Lower leg skin (tissue), 3 donors: ENCODE results near the gene CTXND1.

Experiments
- POLR2A ChIP-seq, 2 donors: fragments of 450-650 bp; IDR thresholded peaks; one replicate each; pipeline ENCODE4 v1.6.1; 2016 to 2017; ENCODE audit warnings: antibody characterized with exemption in 2 of 2, mild to moderate bottlenecking in 1 of 2, moderate library complexity in 1 of 2
- TF ChIP-seq, protein P1 (sequence below), 3 donors: fragments of 450-650 bp; IDR thresholded peaks; one replicate each; pipeline ENCODE4 v1.5.1; 2016; ENCODE audit warnings: antibody characterized with exemption in 3 of 3, mild to moderate bottlenecking in 3 of 3, moderate library complexity in 2 of 3

DNA sequence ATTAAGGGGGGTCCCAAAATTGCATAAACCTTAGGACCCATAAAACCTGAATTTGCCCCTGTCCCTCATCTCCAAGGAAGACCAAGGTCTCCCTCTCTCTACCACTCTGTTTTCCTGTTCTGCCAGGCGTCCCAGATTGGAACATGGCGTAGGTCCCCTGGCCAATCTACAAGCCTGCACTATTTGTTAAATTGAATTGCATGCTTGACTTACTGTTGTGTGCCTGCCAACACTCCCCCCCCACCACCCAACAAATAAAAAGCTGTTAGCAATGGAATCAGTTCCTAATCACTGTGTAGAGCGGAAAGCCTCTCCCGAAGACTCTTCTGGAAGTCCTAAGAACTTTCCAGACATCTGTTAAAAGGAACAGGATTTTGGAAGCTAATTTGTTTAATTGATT lies 11.7 kb downstream of the CTXND1 start:
- TF ChIP-seq, protein P1, sequence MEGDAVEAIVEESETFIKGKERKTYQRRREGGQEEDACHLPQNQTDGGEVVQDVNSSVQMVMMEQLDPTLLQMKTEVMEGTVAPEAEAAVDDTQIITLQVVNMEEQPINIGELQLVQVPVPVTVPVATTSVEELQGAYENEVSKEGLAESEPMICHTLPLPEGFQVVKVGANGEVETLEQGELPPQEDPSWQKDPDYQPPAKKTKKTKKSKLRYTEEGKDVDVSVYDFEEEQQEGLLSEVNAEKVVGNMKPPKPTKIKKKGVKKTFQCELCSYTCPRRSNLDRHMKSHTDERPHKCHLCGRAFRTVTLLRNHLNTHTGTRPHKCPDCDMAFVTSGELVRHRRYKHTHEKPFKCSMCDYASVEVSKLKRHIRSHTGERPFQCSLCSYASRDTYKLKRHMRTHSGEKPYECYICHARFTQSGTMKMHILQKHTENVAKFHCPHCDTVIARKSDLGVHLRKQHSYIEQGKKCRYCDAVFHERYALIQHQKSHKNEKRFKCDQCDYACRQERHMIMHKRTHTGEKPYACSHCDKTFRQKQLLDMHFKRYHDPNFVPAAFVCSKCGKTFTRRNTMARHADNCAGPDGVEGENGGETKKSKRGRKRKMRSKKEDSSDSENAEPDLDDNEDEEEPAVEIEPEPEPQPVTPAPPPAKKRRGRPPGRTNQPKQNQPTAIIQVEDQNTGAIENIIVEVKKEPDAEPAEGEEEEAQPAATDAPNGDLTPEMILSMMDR (IDR thresholded peaks at IDR 0.05) = no peak
- no peak for TF ChIP-seq POLR2A (IDR thresholded peaks at IDR 0.05)
